ENCODE data around the gene SCAMP5.

Gene SCAMP5

DNA sequence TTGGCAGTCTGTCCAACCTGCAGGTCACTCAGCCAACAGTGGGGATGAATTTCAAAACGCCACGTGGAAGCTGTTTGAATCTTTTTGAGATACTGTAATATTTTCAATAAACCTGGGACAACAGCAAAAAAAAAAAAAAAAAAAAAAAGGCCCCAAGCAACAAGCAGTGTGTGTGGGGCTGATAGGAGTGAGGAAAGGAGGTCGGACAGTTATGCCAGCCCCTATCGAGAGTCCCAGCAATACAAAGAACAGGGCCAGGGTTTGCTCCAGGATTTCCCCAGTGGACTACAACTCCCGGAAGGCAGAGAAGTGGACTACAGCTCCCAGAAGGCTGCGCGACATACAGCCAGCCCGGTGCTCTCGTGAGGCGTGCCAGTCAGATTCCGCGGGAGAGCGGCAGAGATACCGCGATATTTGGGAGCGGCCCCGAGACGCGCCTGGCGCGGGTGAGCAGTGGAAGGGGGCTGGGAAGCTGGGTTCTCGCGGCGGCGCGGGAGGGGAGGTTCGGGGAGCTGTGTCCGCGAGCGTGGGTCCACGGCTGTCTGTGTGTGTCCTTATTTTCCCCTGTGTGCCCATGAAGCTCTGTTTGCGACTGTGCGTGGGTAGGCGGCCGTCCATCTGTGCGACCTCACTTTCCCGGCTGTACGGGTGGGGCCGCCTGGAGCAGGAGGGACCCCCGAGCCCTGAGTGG, 28.0 kb downstream of the SCAMP5 start, which contains the start of gene PPCDC:
Gene PPCDC, plus strand, starts transcription at position 410 of the 691 bp plus-strand sequence. CDS start 4,729 bp downstream, outside the sequence.
- peak; percentile 97 for DNase-seq (ENCODE audit: low spot score)

DNA sequence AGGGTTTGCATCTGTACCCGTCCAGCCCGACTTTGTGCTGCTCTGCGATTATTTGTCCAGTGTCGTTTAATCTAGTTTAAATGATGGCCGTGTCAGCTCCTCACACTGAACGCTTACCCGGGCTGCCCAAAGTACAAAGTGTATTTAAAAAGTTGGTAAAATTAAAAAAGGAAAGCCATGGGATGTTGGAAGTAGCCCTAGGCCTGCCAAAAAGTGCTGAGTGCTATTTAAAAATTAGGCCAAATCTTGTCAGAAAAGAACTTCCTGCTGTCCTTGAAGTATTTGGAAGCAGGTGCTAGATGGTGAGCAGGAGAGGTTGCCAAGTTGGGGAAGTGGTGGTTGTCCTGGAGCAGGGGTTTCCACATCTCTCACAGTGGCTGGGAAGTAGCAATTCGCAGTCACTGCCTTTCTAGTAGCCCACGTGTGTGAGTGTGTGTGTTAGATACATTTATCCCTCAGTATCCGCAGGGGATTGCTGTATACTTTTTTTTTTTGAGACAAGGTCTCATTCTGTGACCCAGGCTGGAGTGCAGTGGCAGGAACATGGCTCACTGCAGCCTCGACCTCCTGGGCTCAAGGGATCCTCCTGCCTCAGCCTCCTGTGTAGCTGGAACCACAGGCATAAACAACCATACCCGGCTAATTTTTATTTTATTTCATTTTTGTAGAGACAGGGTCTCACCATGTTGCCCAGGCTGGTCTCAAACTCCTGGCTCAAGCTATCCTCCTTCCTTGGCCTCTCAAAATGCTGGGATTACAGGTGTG, 28.7 kb downstream of the SCAMP5 start:
- DNase-seq (ENCODE audit: low spot score) = peak; percentile 49

- no peak for DNase-seq (ENCODE audit: low spot score)
Observed at GRCh38 chr15:75025107-75025506, 29.7 kb downstream of the SCAMP5 start.

GRCh38 chr15:75025548-75026260, 30.3 kb downstream of the SCAMP5 start:
- DNase-seq (ENCODE audit: low spot score) = no peak

- no peak for DNase-seq (ENCODE audit: low spot score)
Observed at GRCh38 chr15:75027551-75027950, 32.2 kb downstream of the SCAMP5 start.

DNA sequence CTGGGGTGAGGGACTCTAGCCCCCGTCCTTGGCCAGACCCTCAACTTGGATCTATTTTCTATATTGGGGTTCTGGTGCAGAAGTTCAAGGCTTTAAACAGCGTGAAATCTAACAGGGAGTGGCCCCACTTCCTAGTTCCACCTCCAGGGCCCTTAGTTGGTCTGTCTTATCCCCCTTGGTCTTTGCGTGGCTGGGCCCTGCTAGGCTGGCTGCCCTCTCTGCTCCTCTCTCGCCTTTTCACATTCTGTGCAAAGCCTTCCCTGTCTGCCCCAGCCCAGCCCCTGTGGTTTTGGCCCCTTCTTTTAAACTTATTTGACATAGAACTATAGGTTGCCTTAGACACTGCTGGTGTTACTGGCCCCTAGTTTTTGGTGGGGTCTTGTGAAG, 33.6 kb downstream of the SCAMP5 start:
- DNase-seq (ENCODE audit: low spot score) = no peak

DNA sequence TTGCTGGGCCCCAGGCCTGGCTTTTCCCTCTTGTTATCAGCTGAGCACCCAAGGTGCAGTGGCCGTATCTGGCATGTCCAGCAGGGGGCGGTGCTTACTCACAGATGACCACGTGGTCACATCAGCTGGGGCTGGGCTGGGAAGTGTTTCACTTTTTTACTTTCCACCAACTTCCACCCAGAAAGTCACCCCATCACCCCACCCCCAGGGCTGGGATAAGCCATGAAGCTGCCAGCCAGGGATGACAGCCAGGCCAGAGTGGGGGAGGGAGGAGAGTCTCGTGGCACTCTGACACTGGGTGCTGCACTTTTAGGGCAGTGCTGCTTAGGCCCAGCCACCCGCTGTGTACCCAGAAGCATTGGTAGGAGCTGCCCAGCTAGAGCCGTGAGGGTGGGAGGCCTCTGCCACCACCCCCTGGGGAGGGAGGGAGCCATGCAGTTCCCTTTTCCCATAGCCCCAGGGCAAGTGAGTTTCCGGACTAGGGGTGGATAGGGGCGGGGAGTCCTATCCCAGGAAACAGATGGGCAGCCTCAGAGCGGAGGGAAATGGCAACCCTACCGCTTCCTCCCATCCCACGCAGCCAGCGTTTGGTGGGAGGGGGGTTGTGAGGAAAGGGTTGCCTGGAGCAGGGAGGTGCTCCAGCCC, 34.1 kb downstream of the SCAMP5 start:
- DNase-seq (ENCODE audit: low spot score) = peak; percentile 87

- no peak for DNase-seq (ENCODE audit: low spot score)
Observed at GRCh38 chr15:75030023-75030413, 34.7 kb downstream of the SCAMP5 start.

GRCh38 chr15:75030424-75030823, 35.1 kb downstream of the SCAMP5 start:
- no peak for DNase-seq (ENCODE audit: low spot score)

DNA sequence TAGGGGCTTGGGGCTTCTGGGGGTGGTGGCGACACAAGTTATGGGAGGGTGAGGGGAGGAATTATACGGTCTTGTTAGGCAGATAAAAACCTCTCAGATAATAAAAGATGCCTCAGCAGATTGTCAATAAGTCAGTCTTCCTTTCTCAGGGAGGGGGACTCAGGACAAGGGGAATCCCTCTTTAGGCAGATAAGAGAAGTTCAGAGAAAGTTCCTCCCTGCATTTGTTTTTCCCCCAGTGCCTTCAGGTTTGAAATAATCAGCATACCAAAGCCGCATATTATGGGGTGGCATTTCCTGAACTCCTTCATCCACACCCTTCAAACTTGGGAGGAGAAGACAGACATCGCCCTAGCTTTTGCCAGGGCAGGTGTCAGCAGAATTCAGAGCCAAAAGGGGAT, 36.5 kb downstream of the SCAMP5 start:
- no peak for DNase-seq (ENCODE audit: low spot score)

DNA sequence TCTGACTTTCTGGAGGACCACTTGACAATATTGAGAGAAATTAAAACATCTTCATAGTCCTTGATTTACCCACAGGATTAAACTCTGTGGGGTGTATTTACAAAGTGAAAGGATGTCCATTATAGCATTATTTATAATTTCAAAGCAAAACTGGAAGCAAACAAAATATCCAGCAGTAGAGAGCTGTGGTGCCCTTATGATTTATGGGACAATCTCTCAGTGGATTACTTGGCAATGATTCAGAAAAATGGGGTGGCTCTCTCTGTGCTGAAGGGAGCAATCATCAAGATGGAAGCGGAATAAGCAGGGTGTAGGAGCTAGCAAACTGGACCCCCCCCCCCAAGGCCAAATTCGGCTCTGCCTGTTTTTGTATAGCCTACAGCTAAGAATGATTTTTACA, 37.0 kb downstream of the SCAMP5 start:
- DNase-seq (ENCODE audit: low spot score) = no peak

DNA sequence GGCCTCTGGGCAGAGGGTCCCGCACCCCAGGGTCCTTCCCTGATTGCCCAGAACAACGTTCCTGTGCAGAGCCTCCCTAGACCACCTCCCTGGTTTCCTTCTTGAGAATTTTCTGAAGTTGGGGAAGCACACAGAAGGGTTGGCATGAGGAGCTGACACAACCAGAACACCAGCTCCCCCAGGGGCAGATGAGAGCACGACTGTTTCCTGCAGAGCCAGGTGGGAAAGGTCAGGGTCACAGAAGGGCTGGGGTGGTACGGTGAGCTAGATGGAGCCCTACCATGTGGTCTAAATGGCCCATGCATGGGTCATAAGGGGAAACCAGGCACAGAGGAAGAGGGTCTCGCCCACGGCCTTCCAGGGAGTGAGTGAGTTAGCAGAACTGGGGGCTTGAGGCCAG, 38.4 kb downstream of the SCAMP5 start:
- DNase-seq (ENCODE audit: low spot score) = peak; percentile 39

- DNase-seq (ENCODE audit: low spot score) = no peak
Observed at GRCh38 chr15:75034615-75035014, 39.3 kb downstream of the SCAMP5 start.

DNA sequence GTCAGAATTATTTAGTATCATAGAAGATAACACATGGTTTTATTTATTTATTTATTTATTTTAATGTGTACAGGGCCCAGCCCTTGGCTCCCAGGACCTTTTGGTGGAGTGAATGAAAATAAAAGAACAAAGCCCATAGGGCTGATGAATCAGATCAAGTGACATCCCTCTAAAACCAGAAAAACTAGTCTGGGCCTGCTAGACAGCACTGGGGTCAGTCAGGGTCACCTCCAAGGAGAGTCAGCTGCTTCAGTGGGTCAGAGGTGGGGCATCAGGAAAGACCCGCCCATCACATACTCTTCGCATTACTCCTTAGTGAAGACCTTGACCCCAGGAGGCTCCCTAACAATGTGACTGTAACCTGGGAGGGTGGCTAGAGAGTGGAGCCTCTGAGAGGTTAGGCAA, 40.9 kb downstream of the SCAMP5 start:
- DNase-seq (ENCODE audit: low spot score) = no peak

DNA sequence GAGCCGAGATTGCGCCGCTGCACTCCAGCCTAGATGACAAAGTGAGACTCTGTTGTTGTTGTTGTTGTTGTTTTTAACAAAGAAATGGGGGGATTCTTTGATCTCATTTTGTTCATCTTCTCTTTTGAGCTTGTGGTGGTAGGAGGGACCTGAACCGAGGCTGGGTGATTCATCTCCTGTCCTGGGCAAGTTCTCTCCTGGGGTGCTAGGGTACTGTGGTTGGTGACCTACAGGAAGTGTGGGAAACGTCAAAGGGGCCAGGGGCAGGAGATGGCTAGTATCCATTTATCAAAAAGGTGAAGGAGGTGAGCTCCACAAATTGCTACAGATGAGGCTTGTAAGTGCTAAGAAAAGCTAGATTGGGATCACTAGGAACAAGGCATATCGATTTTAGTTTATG, 42.3 kb downstream of the SCAMP5 start:
- DNase-seq (ENCODE audit: low spot score) = no peak

- DNase-seq (ENCODE audit: low spot score) = no peak
Observed at GRCh38 chr15:75038231-75038630, 42.9 kb downstream of the SCAMP5 start.

- peak; percentile 98 for DNase-seq (ENCODE audit: low spot score)
Observed at GRCh38 chr15:75042730-75043508, 47.6 kb downstream of the SCAMP5 start.

GRCh38 chr15:75043509-75044257, 48.3 kb downstream of the SCAMP5 start:
- peak; percentile 72 for DNase-seq (ENCODE audit: low spot score)

DNA sequence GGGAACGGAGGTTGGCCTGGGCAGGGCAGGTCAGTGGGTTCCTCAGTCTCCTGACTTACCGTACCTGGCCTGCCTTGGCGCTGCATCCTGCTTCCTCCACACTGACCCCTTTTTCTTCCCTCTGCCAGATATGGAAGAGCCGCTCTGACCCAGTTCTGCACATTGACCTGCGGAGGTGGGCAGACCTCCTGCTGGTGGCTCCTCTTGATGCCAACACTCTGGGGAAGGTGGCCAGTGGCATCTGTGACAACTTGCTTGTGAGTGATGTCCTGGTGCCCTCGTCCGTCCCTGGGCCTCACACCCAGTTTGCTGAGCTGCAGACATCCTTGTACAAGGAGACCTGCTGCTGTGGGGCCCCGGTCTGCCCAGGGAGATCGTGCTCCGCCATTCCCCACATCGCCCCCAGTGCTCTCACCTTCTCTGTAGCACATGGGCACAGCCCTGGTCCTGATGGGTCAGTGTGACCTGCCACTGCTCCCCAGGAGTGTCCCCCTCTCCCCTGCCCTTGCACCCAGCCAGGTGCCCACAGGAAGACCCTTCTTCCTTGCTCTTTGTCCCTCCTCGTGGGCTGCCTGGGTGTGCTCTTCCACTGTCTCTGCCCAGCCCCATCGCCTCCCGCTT, 49.0 kb downstream of the SCAMP5 start:
- DNase-seq (ENCODE audit: low spot score) = no peak

GRCh38 chr15:75045332-75046015, 50.1 kb downstream of the SCAMP5 start:
- DNase-seq (ENCODE audit: low spot score) = no peak
